ENCODE results near the gene SYT1.
"Not testable (repeated sequence)": the region's sequence is repeated elsewhere in the genome, so short reads cannot be mapped to it uniquely, and the experiment has no call there.

- not testable (repeated sequence) for TF ChIP-seq CTCF (IDR thresholded peaks at IDR 0.05); EZH2 (IDR thresholded peaks at IDR 0.05; ENCODE audit: borderline replicate concordance, insufficient read depth, low read depth, low read length, poor library complexity, severe bottlenecking)
Observed at GRCh38 chr12:78840518-78841019, 24.0 kb upstream of the SYT1 start.

All from B cell (primary cell).